ENCODE results near the gene FBXO48. TPM values are rescaled to one million over a fixed set of nuclear protein-coding genes. Genes with fewer than 3 reads are reported as not detected.
A peak's percentile ranks its signal among the peaks of the same experiment; 100 is the strongest.
"Not testable (repeated sequence)": the region's sequence is repeated elsewhere in the genome, so short reads cannot be mapped to it uniquely, and the experiment has no call there.

The FBXO48 gene
- total RNA-seq, 1 donor from 2014 or later: 0.64 TPM

DNA sequence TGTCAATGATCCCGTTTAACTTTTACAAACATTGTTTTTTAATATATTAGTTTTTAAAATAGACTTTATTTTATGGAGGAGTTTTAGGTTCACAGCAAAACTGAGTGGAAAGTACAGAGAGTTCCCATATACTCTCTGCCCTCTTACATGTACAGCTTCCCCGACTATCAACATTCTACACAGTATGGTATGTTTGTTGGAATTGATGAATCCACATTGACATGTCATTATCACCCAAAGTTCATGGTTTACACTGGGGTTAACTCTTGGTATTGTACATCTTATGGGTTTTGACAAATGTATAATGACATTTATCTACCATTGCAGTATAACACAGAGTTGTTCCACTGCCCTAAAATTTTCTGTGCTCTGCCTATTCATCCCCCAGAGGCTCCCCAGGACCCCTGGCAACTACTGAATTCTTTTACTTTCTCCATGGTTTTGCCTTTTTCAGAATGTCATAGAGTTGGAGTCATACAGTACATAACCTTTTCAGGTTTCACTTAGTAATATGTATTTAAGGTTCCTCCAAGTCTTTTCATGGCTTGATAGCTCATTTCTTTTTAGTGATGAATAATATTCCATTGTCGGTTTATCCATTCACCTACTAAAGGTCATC lies 5.8 kb upstream of the FBXO48 start:
- no peak for DNase-seq (ENCODE audit: extremely low read depth, low read depth, low spot score)

DNA sequence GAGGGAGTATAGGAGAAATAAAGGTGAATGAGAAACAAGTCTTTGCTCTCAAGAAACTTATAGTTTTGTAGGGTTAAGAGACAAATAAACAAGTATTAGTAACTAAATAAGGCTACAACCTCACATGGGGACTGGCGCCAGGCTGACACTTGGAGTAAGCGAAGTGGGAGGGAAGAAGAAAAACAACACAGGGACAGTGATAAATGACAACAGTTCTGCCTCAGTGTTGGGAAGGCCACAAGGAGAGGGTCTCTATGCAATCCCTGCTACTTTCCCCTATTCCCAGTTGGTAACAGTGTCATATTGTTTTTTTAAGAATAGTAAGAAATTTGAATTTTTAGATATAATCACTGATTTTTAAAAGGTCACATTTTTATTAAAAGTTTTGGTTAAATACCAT lies 4.3 kb upstream of the FBXO48 start:
- no peak for DNase-seq (ENCODE audit: extremely low read depth, low read depth, low spot score)

DNA sequence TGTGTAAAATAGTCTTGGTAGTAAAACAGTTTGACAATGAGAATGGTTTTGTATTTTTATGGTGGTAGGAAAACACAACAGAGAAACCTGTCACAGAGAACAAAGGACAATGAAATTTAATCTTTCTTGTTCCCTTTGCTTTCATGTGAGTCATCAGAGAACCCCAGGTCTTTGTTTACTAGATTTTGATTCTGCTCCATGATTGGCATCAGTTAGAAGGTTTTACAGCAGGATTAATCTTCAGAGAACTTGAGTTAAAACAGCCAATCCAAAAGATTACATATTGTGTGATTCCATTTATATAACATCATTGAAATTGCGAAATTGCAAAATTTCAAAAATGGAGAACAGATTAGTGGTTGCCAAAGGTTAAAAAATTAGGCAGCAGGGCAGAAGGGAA lies 2.8 kb upstream of the FBXO48 start:
- DNase-seq (ENCODE audit: extremely low read depth, low read depth, low spot score): no peak

DNA sequence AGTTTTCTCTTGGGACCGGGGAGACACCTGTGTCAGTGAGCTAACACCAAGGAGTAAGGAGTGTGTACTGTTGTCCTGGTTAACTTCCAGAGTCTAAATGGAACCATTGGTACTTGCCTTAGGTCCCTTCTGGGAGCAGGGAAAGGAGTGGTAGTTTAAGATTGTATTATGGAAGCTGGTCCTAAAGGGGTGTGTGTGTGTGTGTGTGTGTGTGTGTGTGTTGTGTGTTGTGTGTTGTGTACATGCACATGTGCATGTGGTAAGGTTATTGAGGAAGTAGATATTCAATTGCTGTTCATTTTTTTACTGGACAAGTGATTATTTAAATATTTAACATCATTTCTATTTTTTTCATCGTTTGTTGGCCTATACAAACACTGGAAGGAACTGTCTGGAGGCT lies 1.7 kb upstream of the FBXO48 start:
- DNase-seq (ENCODE audit: extremely low read depth, low read depth, low spot score): no peak

DNA sequence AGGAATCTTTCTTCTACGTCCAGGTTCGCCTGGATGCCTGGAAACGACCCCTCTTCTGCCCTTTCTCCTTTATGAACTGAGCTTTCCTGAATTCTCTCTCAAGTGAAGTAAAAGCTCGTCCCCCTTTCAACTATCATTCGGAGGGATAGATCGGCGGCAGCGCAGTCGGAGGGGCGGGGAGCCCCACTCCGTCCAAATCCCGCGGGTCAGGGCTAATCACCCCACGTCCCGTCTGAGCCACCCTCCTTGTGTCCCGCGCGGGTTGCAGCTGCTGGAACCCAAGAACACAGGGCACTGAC lies 367 bp downstream of the FBXO48 start:
- DNase-seq (ENCODE audit: extremely low read depth, low read depth, low spot score): no peak

DNA sequence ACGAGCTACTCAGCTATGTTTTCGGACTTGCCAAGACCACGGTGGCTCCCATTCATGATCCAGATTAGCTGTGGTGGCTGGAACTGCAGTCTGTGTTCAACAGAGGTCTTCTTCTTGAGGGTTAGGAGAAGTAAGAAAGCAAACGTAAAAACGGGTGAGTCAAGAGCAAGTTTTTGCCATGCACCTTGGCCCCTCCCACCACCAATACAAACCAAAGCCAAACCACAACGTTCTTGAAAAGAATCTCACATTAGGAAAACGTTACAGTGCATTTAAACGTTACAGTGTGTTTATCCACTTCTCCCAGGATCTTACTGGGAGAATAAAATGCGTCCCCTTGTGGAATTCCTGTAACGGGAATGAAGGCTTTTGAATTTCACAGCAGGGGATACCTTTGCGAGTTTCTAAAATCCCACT lies 725 bp downstream of the FBXO48 start:
- no peak for DNase-seq (ENCODE audit: extremely low read depth, low read depth, low spot score)

DNA sequence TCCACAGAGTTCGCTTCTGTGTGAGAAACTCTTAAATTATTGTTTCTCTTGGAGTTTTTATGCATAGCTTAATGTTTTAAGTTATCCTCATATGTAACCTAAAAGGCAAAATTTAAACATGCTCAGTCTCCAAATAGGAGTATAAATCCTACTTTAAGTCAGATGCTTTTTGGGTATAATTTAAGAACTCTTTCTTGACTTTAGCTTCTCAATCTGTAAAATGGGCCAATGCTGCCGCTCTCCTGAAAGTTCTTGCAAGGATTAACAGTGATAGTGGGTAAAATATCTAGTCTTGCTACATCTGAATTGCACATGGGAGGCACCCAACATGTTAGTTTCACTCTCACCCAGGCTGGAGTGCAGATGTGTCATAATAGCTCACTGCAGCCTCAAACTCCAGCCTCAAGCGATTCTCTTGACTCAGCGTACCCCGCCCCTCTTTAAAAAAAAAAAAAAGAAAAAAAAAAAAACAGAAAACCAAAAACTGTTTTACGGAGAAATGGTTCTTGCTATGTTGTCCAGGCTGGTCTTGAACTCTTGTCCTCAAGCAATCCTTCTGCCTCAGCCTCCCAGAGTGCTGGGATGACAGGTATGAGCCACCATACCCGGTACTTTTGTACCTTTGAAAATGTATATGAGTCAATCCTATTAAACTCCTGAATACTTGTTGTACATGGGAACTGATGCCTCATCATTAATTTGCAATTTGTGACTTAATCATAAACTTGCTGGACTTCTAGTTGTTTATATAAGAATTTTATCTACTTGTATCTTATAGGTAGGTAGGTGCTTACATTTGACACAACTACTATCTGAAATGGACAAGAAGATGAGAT lies 1.8 kb downstream of the FBXO48 start:
- DNase-seq (ENCODE audit: extremely low read depth, low read depth, low spot score): no peak

DNA sequence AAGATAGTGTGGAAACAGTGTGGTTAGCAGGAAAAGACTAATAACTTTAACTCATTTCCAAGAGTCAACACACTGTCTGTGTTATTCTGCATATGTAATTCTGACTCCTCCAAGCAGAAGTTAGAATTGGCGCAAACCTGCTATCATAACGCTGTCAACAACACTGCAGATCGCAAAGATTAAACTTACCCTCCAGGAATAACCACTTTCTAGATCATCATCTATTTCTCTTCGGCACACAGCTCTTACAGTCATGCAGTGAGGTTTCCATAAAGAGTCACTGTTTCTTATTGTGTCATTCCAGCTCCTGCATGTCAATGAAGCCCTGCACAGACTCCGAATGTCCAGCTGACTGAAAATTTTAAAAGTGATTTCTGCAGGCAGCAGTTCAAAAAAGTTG lies 2.4 kb downstream of the FBXO48 start:
- DNase-seq (ENCODE audit: extremely low read depth, low read depth, low spot score): no peak

DNA sequence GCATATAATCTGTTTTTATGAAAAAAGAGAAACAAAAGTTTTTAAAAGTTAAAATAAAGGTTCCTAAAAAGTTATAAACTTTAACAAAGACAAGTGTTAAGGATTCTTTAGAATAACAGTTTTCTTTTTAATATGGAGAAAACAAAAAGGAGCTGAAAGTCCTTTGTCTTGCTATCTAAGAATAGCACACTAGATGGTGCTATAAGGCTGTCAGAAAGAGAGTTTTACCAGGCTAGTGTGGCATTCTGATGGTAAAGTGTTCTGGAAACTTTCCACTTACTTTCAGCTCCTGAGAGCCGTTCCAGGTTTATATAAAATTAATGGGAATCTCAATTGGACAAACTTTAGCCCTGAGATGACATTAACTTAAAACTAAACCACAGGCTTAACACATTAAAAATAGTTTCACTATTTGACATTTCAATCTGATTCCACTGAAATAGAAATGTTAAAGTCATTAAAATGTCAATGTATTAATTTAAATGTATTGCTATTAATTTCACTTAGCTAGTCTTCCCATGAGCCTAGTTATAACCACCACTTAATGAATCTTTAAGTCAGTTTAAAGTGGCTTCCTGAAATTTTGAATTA lies 3.7 kb downstream of the FBXO48 start:
- no peak for DNase-seq (ENCODE audit: extremely low read depth, low read depth, low spot score)

DNA sequence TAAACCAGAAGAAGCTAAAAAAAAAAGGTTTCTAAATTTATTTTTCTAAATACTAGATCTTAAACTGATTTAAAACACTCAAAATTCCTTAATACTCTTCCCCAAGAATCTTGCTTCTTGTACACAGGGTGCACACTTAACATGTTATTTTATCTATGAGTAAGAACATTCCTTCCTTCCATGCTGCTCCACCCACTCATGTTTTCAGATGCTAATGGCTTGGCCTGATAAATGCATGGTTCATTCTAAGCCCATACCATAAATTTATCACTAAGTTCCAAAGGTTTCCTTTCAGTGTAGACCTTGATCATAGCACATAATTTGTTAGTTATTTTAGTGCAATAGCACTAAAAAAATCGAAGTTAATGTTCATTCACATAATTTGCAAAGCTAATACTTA lies 8.1 kb downstream of the FBXO48 start:
- DNase-seq (ENCODE audit: extremely low read depth, low read depth, low spot score): no peak

DNA sequence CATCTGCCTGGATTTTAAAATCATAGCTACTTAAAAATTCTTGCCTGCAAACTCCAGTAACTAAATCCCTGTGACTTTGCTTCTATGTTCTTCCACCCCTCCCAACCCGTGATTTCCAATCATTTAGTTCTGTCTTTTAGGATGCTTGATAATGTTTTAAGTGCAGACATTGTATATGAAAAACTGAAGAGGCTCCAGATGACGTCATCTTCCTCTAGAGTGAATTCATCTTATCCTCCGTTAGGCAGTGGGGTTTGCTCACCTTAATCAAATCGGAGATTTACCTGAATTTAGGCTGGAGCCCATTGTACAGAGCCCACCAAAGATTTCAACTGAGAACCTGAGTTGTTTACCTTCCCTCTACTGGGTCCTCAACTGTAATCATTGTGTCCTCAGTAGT lies 10.9 kb downstream of the FBXO48 start:
- no peak for DNase-seq (ENCODE audit: extremely low read depth, low read depth, low spot score)

DNA sequence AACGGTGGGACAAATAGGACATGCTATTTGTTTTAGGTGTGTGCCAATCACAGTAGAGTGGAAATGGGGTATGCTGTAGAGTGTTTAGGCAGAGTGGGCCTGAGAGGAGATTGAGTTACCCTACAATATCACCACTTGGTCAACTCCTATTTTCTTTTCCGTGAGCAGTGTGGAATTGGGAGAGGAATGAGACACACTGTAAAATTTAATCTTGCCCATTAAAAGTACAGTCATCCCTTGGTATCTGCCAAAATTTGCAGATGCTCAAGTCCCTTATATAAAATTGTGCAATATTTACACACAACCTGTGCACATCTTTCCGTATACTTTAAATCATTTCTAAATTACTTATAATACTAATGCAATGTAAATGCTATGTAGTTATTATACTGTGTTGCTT lies 12.4 kb downstream of the FBXO48 start:
- no peak for DNase-seq (ENCODE audit: extremely low read depth, low read depth, low spot score)

DNA sequence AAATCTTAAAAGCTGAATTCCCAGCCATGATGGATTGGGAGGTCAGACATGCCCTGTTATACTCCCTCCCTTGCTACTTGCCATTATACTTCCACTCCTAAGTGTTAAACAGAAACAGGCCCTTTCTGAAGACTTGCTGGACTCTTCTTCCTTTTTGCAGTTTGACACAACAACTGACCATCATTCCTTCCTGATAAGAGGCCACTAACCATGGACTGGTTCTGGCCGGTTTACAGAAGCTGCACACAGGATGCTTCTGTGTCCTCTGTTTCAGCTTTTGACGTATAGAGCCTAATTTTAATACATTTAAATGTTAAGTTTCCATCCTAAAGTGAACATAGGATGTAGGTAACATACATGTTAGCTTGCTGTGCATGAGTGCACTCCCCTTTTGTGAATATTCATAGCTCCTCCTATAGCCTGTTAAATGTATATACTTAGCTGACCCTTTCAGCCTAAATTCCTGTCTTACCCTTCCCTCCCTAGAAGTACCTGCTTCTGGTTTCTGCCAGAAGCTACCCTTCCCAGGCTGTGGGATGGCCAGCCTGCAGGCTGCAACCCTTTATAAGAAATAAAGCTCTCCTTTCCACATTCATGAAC lies 13.2 kb downstream of the FBXO48 start:
- DNase-seq (ENCODE audit: extremely low read depth, low read depth, low spot score): no peak

DNA sequence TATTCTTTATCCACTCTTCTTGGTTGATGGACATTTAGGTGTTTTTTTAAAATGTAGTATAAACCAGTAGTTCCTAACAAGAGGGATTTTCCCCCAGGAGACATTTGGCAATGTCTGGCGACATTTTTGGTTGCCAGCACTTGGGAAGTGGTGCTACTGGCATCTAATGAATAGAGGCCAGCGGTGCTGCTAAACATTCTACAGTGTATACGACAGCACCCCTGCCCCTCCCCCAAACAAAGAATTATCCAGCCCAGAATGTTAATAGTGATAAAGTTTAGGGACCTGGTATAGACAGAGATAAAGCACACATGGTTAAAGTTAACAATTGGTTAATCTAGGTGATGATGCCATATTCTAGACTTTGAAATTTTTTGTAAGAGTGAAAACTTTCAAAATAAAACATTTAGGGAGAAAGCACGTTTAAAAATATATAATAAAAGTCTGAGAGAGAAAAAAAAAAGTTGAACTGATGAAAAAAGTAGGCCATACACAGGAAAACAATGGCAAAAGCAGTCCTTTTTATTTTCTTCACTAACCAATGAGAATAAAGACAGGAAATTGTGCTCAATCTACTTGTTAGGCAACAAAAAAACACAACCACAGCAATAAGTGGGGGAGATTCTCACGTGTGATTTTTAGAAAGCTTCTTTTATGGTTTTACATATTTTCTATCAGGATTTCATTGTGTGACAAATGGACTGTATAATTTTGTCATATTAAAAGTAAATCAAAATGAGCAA lies 14.8 kb downstream of the FBXO48 start:
- DNase-seq (ENCODE audit: extremely low read depth, low read depth, low spot score): no peak

DNA sequence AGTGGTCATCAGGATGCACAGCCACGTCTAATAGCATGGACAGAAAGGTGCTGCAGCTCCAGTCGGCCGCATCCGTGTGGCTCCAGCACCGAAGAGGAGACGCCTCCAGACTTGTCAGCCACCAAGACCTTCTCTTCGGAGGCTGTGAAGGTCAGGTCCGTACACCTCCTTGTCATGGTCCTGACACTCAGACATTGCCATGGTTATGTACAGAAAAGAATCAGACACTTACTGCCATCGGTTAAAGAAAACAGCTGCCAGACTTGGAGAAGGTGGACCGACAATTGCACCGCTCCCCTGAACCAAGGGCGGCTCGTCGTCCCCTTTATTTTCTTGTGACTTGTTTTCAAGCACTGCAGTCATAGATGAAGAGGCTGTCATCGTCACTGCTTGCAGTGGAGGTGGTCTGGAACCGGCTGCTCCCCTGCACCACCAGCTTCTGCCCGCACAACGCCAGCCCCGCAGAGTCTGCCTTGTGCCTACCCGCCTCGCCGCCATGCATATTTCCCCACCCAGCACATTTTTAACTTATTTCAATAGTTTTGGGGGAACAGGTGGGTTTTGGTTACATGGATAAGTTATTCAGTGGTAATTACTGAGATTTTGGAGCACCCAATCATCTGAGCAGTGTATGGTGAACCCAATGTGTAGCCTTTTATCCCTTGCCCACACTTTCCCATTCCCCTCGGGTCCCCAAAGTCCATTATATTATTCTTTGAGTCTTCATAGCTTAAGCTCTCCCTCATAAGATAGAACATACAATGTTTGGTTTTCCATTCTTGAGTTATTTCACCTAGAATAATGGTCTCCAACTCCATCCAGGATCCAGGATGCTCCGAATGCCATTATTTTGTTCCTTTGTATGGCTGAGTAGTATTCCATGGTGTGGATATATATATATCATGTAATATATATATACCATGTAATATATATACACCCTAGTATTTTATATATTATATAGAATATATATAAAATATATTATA lies 18.1 kb downstream of the FBXO48 start:
- no peak for DNase-seq (ENCODE audit: extremely low read depth, low read depth, low spot score)

DNA sequence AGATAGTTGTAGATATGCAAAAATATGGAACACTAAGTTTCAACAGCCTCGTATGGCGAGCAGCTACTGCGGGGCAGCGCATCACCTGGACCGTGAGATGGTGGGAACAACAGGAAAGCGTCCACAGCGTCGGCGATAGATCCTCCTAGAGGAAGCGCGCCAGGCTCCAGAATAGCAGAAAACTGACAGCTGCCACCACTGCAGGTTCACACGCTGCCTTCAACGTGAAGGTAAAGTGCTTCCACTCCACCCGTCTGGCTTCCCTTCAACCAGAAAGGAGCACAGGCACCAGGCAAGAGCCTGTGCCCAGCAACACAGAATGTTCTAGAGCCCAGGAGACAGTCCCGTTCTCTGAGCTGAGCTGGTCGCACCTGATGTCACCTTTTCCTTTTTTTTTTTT lies 20.0 kb downstream of the FBXO48 start:
- no peak for DNase-seq (ENCODE audit: extremely low read depth, low read depth, low spot score)

DNA sequence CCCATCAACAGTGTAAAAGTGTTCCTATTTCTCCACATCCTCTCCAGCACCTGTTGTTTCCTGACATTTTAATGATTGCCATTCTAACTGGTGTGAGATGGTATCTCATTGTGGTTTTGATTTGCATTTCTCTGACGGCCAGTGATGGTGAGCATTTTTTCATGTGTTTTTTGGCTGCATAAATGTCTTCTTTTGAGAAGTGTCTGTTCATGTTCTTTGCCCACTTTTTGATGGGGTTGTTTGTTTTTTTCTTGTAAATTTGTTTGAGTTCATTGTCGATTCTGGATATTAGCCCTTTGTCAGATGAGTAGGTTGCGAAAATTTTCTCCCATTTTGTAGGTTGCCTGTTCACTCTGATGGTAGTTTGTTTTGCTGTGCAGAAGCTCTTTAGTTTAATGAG lies 20.7 kb downstream of the FBXO48 start:
- not testable (repeated sequence) for DNase-seq (ENCODE audit: extremely low read depth, low read depth, low spot score)

DNA sequence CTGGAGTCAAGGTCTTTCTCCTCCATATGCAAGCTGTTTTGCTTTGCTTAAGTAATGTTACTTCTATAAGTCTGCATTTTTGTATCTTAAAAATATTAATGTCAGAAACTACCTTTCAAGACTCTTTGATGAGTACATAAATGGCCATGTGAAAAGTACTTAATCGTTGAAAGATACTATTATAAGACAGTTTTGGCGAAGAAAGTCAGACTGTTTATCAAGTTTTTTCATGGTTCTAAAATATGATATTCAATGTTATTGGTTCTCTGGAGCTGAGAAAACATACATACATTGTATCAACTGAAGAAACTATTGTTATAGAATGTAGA lies 25.1 kb downstream of the FBXO48 start:
- no peak for DNase-seq (ENCODE audit: extremely low read depth, low read depth, low spot score)

DNA sequence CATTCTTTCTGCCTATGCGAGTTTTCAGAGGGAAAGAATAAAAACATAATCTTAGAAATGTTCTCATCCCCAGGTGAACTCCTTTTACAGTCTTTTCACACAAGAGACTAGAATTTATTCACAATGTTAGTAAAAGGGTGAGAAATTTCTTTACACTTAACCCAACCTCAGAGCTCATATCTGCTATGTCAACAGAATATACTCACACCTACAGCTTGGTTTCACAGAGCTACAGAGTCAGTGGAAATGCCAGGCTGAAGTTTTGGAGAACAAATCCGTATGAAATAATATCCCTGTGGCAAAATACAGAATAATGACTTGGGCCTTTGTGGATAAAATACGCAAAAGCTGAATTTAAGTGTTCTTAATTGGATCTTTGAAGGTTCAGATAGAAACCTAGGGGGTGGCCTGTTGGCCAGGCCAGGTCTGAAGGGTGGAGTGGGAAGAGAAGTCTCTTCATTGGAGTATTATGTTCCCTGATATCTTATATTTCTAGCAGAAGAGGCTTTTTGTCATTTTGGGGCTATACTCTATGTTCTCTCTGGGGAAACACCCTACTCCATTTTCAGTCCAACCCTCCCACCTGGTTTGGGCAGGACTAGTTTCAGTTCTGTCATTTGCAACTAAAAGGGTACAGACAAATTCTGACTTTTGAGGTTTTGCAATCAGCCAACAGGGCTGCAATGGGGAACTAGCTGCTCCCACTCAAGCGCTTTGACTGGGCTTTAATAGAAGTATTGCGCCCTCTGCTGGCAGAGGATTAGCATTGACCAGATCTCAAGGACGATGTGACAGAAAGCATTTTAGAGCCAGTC lies 25.7 kb downstream of the FBXO48 start:
- DNase-seq (ENCODE audit: extremely low read depth, low read depth, low spot score): peak; percentile 61
